Measurements from ENCODE around the gene SP1. TPM values are rescaled to one million over a fixed set of nuclear protein-coding genes. Genes with fewer than 3 reads are reported as not detected.

The SP1 gene
- total and polyA plus RNA-seq, 9 of the 15 experiments (the other 6 are each of a cell fraction or from before 2014, with no cell fraction given): 8.0 to 65.5 (median 41.6) TPM

- TF ChIP-seq SRF (CRISPR knock-in tag; IDR thresholded peaks at IDR 0.05) (no peak; a peak in 1 of 4 replicates), ZNF212 (CRISPR knock-in tag; IDR thresholded peaks at IDR 0.05) (no peak), CBFB (CRISPR knock-in tag; IDR thresholded peaks at IDR 0.05) (no peak), HNRNPLL (IDR thresholded peaks at IDR 0.05; ENCODE audit: low read depth, low read length, poor library complexity, severe bottlenecking) (peak; percentile 84), STAT5A (IDR thresholded peaks at IDR 0.05; ENCODE audit: borderline replicate concordance, low read length) (no peak), ZNF583 (CRISPR knock-in tag; IDR thresholded peaks at IDR 0.05) (0 out of 2 replicates have a peak, but pooled peaks have one; percentile 58), GATAD2B (IDR thresholded peaks at IDR 0.05; ENCODE audit: borderline replicate concordance) (no peak), NR0B1 (IDR thresholded peaks at IDR 0.05; ENCODE audit: partially characterized antibody) (no peak), CBX1 (IDR thresholded peaks at IDR 0.05; ENCODE audit: low read depth) (no peak), HMG20B (CRISPR knock-in tag; IDR thresholded peaks at IDR 0.05) (no peak), GTF3C2 (IDR thresholded peaks at IDR 0.05; ENCODE audit: borderline replicate concordance, extremely low read depth, insufficient read length) (no peak), ZBTB17 (CRISPR knock-in tag; IDR thresholded peaks at IDR 0.05) (no peak), ARID3B (CRISPR knock-in tag; IDR thresholded peaks at IDR 0.05; ENCODE audit: borderline replicate concordance) (no peak), NR2C2 (CRISPR knock-in tag; IDR thresholded peaks at IDR 0.05) (no peak), NR2C2 (tag; IDR thresholded peaks at IDR 0.05) (peak; percentile 61), USF1 (CRISPR knock-in tag; IDR thresholded peaks at IDR 0.05) (peak; percentile 63), MTA3 (IDR thresholded peaks at IDR 0.05; ENCODE audit: borderline replicate concordance) (0 out of 2 replicates have a peak, but pooled peaks have one; percentile 8), TBL1XR1 (IDR thresholded peaks at IDR 0.05; ENCODE audit: low read length in 2 of 2) (no peak)
- TF ChIP-seq, protein P1, sequence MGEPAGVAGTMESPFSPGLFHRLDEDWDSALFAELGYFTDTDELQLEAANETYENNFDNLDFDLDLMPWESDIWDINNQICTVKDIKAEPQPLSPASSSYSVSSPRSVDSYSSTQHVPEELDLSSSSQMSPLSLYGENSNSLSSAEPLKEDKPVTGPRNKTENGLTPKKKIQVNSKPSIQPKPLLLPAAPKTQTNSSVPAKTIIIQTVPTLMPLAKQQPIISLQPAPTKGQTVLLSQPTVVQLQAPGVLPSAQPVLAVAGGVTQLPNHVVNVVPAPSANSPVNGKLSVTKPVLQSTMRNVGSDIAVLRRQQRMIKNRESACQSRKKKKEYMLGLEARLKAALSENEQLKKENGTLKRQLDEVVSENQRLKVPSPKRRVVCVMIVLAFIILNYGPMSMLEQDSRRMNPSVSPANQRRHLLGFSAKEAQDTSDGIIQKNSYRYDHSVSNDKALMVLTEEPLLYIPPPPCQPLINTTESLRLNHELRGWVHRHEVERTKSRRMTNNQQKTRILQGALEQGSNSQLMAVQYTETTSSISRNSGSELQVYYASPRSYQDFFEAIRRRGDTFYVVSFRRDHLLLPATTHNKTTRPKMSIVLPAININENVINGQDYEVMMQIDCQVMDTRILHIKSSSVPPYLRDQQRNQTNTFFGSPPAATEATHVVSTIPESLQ (CRISPR knock-in tag; IDR thresholded peaks at IDR 0.05): no peak
Measured at GRCh38 chr12:53441040-53441833, 61.3 kb downstream of the SP1 start, which contains the start of gene PRR13 (continued).
